ENCODE data around the gene ANKRD13C.
"Not testable (repeated sequence)": the region's sequence is repeated elsewhere in the genome, so short reads cannot be mapped to it uniquely, and the experiment has no call there.

ANKRD13C gene, protein sequence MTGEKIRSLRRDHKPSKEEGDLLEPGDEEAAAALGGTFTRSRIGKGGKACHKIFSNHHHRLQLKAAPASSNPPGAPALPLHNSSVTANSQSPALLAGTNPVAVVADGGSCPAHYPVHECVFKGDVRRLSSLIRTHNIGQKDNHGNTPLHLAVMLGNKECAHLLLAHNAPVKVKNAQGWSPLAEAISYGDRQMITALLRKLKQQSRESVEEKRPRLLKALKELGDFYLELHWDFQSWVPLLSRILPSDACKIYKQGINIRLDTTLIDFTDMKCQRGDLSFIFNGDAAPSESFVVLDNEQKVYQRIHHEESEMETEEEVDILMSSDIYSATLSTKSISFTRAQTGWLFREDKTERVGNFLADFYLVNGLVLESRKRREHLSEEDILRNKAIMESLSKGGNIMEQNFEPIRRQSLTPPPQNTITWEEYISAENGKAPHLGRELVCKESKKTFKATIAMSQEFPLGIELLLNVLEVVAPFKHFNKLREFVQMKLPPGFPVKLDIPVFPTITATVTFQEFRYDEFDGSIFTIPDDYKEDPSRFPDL

DNA sequence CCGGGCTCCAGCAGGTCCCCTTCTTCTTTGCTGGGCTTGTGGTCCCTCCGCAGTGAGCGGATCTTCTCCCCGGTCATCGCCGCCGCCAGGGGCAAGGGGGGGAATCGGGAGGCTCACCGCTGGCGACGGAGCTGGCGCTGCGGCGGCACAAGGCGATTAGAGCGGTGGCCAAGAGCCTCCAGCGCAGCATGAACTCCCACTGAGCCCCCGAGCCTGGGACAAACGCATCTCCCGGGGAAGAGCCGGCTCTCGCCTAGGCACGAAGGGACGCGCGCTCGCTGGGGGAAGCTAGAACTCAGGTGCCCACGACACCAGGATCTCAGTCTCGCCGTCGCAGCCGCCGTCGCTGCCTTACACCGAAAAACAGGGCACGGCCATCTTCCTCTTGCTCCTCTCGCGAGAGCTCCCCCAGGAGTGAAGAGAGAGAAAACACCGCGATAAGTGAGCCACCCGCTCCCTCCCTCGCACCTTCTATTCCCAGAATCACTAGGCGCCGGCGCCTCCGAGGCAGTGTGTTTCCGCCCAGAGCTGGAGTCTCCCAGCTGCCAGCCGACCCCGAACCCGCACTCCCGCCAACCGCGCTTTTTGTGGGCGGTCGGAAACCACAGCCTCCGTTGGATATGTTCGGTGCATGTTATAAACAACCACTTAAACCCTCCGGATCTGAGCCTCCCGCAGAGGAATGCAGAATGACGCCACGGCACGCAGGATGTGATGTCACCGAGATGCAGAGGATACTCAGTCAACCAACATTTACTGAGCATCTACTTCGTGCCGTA is at the start of gene ANKRD13C:
Gene ANKRD13C, minus strand, starts transcription at position 391 of the 779 bp plus-strand sequence. Its CDS starts 314 bp downstream, at position 77.
- peak; percentile 94 for DNase-seq

DNA sequence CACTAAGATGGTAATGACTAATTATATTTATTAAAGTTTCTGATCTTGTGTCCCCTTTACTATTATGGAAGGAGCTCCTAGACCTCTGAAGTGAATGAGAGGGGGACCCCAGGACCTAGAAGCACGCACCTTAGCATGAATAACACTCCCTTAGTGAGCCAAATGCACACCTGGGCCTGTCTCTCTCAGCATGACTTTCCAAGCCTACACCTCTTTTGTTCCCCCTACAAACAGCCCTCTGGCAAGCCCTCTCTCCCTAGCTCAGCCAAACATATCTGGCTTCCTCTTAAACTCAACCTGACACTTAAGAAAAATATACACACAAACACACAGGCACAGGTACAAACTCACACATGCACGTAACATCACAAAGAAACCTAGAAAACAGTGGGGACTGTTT is 49.2 kb upstream of the ANKRD13C start:
- DNase-seq = no peak

DNA sequence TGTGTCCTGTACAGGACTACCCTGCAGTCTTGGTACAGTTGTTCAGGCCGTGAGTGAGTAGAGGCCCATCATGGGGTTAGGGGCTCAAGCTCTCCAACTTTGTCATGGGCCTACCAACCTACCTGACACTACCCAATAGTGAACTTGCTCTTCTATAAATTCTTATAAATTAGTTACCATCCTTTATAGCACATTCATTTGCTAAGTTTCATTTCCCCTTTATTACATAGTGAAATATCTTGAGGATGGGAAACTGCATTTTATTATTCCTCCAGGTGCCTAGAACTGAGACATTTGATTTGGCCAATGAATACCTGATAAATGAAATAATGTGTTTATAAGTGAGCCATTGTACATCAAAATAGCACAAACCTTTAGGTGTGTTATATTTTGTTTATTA is 47.5 kb upstream of the ANKRD13C start:
- no peak for DNase-seq

DNA sequence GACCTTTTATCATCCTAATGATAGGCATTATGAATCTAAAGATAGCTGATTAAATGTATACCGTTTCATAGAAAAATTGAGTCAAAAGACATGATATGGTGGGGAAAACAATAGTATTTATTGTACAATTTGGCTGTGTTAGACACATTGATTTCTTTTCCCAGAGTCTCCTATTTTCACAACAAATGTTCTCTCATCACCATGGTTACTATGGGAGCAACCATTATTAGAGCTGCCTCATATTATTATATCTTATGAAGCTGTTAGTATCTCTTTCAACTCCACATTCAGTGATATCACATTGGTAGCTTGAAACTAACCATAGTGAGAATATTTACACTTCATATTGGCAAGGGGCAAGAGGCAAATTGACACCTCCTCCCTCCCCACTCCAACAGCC is 45.8 kb upstream of the ANKRD13C start:
- no peak for DNase-seq

DNA sequence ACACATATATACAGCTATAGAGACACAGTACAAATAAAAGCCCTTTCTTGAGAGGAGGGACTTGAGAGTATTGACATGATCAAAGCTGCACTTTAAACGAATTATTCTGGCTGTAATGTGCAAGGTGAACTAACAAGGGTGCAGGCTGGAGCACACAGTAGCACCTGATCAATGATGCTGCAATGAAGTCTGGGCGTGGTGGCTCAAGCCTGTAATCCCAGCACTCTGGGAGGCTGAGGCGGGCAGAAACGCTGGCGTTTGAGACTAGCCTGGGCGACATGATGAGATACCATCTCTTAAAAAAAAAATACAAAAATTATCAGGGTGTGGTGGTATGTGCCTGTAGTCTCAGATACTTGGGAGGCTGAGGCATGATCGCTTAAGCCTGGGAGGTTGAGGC is 42.5 kb upstream of the ANKRD13C start:
- no peak for DNase-seq

DNA sequence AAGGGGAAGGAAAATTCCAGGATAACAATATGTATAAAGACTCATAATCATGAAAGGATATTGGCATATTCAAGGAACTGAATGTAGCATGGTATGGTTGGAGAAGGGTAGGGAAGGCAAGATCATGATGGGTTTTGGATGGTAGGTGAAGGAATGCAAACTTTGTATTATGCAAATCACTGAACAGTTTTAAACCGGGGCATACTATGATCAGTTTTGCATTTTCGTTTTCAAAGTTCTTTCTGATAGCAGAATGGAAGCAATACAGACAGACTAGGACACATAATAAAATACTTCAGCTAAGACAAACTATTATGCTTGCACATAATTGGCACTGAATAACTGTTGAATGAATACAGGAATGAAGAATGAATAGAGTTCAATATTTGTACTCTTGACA is 42.1 kb upstream of the ANKRD13C start:
- DNase-seq = no peak

DNA sequence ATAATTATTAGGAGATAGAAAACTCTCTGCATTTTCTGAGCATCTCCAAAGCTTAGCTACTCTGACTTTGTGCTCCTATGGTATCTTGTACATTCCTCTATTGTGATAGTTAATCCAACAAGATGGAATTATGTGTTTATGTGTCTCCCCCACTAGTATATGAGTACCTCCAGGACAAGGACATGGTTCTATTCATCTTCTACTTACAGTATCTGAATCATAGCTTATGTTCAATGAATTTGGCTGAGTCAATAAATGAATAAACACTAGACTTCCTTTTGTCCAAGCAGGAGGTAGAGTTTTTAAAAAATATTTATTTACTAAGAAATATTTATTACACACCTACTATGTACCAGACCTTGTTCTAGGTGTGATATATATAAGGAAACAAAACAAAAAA is 38.1 kb upstream of the ANKRD13C start:
- DNase-seq = no peak

DNA sequence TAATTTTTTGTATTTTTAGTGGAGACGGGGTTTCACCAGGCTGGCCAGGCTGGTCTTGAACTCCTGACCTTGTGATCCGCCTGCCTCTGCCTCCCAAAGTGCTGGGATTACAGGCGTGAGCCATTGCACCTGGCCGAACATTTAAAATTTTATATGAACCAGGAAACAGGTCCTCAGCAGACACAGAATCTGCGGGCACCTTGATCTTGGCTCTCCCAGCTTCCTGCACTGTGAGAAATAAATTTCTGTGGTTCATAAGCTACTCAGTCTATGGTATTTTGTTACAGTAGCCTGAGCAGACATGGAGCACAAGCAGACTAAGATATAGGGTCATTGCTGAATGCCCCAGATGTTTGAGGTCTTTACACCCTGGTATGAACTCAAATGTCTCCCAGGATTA is 33.0 kb upstream of the ANKRD13C start:
- DNase-seq = no peak

DNA sequence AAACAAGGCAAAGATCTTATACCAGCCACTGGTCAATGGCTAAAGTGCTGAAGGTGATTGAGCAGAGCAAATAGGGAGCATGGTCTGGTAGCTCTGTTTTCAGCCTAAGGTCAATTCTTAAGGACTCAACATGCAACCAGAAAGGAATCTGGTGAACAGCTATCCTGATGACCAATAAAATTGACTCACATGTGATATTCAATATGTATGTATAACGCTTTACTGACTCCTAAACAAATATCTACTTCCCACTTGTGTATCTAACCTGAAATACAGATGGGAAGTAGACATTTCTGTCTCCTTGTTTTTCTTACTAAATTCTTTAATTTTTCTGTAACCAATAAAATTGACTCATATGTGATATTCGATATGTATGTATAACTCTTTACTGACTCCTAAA is 31.6 kb upstream of the ANKRD13C start:
- DNase-seq = no peak

DNA sequence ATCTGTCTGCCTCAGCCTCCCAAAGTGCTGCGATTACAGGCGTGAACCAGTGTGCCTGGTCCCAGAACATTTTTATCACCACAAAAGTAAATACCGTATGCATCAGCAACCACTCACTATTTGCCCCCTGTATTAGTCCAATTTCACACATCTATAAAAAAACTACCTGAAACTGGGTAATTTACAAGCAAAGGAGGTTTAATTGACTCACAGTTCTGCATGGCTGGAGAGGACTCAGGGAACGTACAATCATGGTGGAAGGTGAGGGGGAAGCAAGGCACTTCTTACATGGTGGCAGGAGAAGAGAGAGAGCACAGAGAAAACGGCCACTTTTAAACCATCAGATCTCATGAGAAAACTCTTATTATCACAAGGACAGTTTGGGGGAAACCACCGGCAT is 31.0 kb upstream of the ANKRD13C start:
- DNase-seq = no peak

DNA sequence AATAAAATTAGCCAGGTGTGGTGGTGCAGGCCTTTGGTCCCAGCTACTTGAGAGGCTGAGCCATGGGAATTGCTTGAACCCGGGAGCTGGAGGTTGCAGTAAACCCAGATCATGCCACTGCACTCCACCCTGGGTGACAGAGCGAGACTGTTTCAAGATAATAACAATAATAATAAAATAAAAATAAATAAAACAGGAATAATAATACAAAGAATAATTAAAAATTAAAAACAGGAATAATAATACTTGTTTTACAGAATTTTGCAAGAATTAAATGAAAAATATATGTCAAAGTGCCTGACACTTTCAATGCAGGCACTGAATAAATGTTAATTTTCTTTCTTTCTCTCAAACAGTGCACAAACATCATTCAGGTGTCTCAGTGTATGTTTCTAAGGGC is 30.0 kb upstream of the ANKRD13C start:
- DNase-seq = no peak

DNA sequence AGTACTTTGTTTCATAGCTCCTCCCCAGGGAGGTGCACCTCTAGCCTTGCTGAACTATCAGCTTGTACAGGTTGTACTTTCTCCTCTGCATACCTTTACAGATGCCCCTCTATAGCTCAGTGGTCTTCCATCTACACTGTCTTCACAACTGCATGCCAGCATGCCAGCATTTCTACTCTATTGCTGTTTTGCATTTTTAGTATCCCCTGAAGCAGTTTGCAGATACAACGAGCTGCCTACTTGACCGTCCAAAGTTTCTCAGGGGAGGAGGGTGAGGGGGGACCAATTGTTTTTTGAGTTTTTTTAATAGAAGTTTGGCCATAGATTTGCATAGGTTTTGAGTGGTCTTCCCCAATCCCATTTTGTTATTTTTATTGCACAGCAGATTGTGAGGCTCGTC is 29.0 kb upstream of the ANKRD13C start:
- no peak for DNase-seq

DNA sequence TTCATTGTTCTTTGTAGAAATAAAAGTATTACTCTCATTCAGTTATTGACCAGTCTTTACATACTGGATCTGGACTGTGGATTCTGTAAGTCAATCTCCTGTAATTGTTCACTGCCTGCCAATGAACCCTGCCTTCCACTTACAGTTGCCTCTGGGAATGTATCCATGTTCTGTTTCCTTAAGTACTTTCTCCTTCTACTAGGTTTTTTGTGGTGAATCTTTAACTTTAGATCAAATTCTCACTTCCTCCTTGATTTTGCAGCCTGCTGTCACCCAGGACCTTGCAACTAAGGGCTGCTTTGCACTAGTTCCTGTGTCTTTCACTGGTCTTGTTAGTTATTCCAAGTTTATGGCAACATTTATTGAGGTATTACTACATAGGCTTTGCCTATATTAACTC is 28.2 kb upstream of the ANKRD13C start:
- DNase-seq = no peak

DNA sequence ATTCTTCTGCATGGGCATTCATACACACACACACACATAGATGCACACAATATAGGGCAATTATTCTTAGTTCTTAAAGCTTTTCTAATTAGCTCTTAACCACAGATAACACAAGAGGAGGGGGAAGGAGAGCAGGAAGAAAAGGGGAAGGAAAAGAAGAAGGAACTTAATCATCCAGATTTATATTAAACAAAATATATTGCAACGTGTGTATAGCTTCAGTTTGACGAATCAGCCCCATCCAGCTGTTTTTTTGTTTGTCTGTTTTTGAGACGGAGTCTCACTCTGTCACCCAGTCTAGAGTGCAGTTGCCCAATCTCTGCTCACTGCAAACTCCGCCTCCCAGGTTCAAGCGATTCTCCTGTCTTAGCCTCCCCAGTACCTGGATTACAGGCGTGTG is 21.7 kb upstream of the ANKRD13C start:
- DNase-seq = no peak

DNA sequence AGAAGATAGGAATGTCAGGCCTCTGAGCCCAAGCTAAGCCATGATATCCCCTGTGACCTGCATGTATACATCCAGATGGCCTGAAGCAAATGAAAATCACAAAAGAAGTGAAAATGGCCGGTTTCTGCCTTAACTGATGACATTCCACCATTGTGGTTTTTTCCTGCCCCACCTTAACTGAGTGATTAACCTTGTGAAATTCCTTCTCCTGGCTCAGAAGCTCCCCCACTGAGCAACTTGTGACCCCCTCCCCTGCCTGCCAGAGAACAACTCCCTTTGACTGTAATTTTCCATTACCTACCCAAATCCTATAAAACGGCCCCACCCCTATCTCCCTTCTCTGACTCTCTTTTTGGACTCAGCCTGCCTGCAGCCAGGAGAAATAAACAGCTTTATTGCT is 19.1 kb upstream of the ANKRD13C start:
- peak; percentile 75 for DNase-seq

DNA sequence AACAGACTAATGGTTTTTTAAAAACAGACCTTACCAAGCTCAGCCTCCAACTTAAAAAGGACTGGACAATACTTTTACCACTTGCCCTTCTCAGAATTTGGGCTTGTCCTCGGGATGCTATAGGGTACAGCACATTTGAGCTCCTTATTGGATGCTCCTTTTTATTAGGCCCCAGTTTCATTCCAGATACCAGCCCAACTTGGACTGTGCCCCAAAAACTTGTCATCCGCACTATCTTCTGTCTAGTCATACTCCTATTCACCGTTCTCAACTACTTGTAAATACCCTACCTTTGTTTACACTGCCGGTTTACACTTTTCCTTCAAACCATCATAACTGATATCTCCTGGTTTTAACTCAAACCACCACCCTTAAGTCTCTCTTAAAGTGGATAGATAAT is 17.9 kb upstream of the ANKRD13C start:
- DNase-seq = no peak

DNA sequence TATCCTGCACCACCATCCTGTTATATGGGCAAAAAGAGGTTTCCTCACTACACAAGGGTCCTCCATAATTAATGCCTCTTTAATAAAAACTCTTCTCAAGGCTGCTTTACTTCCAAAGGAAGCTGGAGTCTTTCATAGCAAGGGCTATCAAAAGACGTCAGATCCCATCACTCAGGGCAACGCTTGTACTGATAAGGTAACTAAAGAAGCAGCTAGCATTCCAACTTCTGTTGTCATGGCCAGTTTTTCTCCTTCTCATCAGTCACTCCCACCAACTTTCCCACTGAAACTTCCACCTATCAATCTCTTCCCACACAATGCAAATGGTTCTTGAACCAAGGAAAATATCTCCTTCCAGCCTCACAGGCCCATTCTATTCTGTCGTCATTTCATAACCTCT is 17.1 kb upstream of the ANKRD13C start:
- peak; percentile 96 for DNase-seq

DNA sequence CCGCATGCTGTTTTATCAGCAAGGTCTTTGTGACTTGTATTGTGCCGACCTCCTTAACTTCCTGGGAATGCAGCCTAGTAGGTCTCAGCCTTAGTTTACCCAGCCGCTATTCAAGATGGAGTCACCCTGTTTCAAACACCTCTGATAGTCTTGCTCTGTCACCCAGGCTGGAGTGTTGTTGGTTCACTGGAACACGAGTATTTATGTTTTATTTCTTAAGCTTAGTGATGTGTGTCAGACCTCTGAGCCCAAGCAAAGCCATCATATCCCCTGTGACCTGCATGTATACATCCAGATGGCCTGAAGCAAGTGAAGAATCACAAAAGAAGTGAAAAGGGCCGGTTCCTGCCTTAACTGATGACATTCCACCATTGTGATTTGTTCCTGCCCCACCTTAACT is 12.9 kb upstream of the ANKRD13C start:
- not testable (repeated sequence) for DNase-seq

DNA sequence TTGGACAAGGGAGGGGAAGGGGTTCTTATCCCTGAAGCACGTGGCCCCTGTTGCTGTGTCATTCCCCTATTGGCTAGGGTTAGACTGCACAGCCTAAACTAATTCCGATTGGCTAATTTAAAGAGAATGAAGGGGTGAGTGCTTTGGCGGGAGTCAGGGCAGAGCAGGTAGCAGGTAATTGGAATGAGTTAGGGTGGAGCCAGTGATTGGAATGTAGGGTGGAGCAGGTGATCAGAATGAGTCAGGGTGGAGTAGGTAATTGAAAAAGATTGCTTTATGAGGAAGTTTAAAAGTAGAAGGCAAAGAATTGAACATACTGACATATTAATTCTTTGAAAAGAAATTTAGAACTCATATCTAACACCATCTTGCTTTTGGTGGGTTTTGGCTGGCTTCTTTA is 12.5 kb upstream of the ANKRD13C start:
- not testable (repeated sequence) for DNase-seq

DNA sequence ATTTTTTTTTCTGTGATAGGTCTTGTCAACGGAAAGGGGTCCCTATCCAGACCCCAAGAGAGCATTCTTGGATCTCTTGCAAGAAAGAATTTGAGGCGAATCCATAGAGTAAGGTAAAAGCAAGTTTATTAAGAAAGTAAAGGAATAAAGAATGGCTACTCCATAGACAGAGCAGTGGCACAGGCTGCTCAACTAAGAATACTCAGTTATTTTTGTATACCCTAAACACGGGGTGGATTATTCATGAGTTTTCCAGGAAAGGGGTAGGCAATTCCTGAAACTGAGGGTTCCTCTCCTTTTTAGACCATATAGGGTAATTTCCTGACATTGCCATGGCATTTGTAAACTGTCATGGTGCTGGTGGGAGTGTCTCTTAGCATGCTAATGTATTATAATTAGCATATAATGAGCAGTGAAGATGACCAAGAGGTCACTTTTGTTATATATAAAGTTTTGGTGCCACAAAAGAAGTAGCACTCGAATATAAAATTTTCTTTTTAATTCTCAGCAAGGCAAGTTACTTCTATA is 12.0 kb upstream of the ANKRD13C start:
- DNase-seq = not testable (repeated sequence)

DNA sequence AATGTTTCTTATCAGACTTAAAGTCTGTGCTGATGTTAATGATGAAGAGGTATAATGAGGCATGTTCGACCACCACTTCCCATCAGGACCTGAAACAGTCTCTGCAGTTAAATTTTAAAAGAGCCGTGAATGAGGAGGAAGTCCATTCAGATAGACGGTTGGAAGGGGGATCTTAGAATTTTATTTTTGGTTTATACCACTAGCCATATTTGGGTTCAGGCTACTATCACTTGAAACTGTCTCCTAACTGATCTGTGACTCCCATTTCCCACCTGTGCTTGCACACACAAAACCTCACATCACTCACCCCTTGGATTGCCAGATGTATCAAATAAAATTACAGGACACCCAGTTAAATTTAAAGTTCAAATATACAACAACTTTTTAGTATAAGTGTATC is 9.9 kb upstream of the ANKRD13C start:
- no peak for DNase-seq

DNA sequence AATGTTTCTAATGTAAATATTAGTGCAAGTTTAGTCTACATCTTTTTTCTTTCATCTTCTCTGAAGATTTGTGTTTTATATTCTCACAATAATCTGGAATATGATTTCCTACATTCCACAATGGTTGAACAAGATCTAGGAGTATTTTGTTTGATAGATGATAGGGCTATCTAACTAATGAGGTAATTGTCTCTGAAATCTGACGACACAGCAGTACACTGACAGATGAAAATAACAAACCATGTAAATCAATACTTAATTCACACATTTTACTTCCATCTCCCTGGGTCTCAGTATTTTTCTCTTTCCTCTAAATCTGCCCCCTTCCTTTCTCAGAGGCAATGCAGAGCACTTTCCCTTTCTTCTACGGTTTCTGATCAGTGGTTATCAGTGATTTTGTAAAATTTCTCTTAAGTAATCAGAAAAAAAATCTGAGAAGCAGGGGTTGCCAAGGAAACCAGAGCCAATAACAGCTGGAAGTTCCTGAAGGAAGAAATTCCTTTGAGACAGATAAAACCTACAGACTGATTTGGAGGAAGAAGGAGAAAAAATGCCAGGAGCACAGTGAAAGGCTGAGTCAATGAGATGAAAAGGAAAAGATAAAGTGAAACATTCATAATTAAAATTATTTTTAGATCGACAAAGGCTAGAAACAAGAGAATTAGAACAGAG is 7.3 kb upstream of the ANKRD13C start:
- peak; percentile 67 for DNase-seq

DNA sequence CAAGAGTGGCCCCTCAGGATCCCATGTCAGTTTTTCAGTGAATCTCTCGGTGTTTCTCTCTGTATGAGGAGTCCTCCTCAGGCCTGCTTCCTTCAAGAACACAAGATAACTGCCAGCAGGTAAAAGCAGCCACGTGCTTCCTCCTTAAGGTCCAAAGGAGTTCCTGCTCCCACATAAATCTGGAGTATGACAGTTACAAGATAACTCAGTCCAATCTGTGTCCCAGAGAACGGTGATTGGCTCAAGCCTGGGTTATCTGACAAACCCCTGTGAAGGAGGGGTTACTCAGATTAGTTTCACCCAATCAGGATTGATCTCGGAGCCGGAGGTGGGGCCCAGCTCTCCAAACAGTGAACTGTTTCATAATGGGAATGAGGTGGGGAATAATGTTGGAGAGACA is 5.8 kb upstream of the ANKRD13C start:
- DNase-seq = peak; percentile 93

Measured in NCI-H226 (cell line).